ENCODE data around the gene SH2D2A.

- no peak for TF ChIP-seq RAD21 (IDR thresholded peaks at IDR 0.05; ENCODE audit: low read length)
- no peak for TF ChIP-seq MXI1 (IDR thresholded peaks at IDR 0.05; ENCODE audit: low read depth, low read length)
- TF ChIP-seq TEAD4 (IDR thresholded peaks at IDR 0.05; ENCODE audit: borderline replicate concordance, insufficient read depth): no peak
- TF ChIP-seq CTCF (IDR thresholded peaks at IDR 0.05): no peak
- TF ChIP-seq CHD2 (IDR thresholded peaks at IDR 0.05; ENCODE audit: low read length, partially characterized antibody): no peak
Measured at GRCh38 chr1:156813750-156814570, 2.7 kb downstream of the SH2D2A start.
